CD4-positive, alpha-beta T cell treated with Interleukin-4 for 1 hour (primary cell): ENCODE measurements around the gene DCAF15.

Experiments used
- DNase-seq, 2 donors: peaks; one replicate each; pipeline ENCODE4 v3.0.0-alpha.2; 2020 to 2022

The DCAF15 gene

GRCh38 chr19:13978351-13979243 is 26.3 kb downstream of the DCAF15 start:
- peak; percentile 46 to 55 for DNase-seq

GRCh38 chr19:13979244-13979615 is 26.9 kb downstream of the DCAF15 start:
- no peak for DNase-seq

- no peak for DNase-seq
Observed at GRCh38 chr19:13979686-13980085, 27.4 kb downstream of the DCAF15 start.

DNA sequence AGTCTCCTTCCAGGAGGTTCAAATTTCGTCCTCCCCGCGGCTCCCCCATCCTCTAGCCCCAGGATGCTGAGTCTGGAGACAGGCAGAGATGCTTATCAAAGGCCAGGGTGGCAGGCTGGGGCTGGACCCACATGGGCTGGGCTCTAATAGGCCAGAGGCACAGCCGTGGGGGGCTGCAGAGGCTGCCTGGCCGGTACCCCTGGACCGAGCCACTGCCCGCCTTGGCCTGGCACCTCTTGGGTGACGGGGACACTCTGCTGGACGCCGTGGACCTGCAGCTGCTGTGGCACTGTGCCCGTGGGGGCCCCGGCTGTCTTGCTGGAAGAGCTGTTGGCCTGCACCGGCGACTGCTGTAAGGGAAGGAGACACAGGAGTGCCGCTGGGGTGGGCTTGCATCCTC is 28.0 kb downstream of the DCAF15 start:
- DNase-seq, result no peak

DNA sequence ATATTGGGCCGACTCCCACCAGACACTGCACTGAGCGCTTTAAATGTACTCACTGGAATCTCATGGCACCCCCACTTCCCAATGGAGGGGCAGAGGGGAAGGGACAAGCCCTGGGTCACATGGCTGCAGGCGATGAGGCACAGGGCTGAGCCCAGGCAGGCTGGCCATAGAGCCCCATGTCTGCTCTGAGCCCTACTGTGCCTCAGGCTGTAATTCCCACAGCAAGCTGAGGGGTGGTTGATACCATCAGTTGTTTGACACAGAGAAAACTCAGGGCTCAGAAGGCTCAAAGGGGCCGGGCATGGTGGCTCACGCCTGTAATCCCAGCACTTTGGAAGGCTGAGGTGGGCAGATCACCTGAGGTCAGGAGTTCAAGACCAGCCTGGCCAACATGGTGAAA is 28.7 kb downstream of the DCAF15 start:
- no peak for DNase-seq

- DNase-seq, result no peak
Observed at GRCh38 chr19:13981467-13981866, 29.2 kb downstream of the DCAF15 start.

DNA sequence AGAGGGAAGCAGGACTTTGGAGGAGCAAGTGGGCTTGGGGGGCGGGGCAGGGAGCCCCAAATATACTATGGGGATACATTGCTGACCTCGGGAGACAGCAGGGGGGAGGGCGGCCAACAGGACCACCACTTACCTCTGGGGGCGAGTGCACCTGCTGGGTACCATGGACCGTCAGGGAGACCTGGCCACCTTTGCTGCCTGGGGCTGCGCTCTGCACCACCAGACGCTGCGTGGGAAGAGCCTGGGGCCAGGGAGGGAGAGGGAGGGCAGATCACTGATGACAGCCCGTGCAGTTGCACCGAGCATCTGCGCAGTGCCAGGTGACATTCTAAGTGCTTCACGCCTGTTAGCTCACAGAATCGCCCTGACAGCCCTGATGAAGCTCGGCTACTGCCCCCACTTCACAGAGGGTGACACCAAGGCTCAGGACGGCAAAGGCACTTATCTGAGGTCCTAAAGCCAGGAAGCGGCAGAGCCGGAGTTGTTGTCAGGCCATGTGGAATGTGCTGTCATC is 29.7 kb downstream of the DCAF15 start:
- DNase-seq, result no peak

GRCh38 chr19:13982773-13983172 is 30.5 kb downstream of the DCAF15 start:
- no peak for DNase-seq

GRCh38 chr19:13983213-13983889 is 31.0 kb downstream of the DCAF15 start:
- DNase-seq, result peak; percentile 33 to 43

DNA sequence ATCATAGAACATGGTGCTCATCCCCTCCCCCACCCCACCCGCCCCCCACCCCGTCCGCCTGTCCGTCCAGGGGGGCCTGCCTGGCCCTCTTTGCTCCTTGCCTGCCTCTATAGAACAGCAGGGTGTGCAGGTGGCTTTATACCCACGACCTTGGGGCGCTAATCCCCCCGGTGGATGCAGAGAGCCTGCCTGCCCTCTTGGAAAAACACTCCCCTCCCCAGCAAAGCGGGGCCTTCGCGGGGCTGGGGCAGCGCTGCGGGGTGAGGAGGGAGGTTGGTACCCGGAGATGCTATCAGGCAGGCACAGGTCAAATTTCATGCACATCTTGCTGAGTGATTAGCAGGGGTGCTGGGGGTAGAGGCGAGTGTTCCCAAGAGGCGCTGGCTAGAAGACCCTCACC is 31.9 kb downstream of the DCAF15 start:
- no peak for DNase-seq

DNA sequence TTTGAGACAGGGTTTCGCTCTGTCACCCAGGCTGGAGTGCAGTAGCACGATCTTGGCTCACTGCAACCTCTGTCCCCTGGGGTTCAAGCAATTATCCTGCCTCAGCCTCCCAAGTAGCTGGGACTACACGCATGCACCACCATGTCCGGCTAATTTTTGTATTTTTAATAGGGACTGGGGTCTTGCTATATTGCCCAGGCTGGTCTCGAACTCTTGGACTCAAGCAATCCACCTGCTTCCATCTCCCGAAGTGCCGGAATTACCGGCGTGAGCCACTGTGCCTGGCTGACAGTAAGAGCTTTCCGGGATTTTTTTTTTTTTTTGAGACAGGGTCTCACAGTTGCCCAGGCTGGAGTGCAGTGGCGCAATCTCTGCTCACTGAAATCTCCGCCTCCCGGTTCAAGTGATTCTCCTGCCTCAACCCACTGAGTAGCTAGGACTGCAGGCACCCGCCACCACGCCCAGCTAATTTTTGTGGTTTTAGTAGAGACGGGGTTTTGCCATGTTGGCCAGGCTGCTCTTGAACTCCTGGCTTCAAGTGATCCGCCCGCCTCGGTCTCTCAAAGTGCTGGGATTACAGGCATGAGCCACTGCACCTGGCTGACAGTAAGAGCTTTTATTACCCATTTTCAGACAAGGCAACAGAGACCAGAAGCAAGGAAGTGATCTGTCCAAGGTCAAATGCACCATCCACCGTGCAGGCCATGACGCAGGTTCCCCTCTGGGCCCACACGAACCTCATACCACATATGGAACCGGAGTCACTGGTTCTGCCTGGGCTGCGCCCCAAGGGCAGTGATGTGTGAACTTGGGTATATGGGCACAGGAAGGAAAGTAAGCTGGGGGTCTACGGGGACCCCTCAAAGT is 32.8 kb downstream of the DCAF15 start:
- peak; percentile 38 to 62 for DNase-seq

DNA sequence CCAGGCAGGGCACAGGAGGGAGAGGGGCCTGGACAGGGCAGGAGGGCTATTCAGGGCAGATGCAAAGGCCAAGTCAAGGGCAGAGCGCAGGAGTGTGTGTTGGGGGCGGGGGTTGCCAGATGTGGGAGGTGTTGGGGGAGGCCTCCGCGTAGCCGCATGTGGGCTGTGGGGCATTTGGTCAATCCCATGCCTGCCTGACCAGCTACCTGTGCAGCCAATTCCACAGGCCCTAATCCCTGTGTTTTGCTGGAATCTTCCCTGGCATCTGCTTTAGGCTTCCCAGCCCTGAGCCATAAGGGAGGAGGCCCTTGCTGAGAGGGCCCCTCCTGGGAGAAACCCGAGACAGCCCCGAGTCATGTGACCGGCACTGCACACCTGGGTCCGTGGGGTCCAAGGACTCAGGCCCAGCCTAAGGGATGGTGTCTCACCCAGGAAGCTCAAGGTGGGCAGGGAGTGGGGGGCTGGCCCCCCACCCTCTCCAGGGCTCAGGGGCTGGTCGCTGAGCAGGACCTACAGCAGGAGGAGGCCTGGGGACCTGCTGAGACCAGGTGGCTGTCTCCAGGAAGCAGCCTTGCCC is 33.5 kb downstream of the DCAF15 start:
- DNase-seq, result no peak

DNA sequence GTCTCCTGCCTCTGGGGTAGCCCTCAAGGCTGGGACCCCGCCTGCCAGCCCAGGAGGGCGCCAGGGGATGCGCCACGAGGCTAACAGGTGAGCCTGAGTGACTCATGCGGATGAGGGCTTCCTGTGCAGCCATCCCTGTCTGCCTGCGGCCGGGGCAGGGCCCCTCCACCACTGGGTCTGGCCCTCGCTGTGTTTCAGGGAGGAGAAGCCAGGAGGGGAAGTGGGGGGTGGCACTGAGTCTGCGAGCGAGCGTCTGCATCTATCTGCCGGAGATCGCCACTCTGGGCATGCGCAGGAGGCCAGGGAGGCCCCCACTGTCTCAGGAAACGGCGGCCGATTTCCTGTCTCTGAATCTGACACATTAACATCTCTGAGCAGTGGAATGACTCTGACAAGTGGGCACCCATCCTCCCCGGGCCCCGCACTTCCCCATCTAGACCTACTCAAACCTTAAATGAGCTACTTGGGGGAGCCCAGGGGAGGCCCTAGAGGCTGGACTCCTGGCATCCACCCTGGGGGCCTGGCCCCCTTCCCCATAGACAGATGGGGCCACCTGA is 34.1 kb downstream of the DCAF15 start:
- peak; percentile 98 to 99 for DNase-seq

- DNase-seq, result peak in 1 of 2 donors; percentile 32
Observed at GRCh38 chr19:13987101-13987890, 35.0 kb downstream of the DCAF15 start.

GRCh38 chr19:13989487-13989886 is 37.2 kb downstream of the DCAF15 start:
- no peak for DNase-seq

DNA sequence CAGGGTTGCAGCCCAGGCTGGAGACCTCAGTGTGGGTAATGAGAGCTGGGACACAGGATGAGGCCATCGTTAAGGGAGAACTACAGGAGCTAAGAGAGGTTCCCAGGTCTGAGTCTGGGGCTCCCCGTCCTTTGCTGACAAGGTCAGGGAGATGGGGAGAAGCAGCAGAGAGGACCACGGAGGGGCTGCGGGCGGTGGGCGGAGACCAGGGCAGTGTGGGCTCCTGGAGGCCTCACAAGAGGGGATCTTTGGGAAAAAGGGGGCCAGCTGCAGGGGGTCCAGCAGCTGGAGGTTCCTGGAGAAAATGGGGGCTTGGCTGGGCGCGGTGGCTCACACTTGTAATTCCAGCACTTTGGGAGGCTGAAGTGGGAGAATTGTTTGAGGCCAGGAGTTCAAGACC is 37.8 kb downstream of the DCAF15 start:
- DNase-seq, result no peak

DNA sequence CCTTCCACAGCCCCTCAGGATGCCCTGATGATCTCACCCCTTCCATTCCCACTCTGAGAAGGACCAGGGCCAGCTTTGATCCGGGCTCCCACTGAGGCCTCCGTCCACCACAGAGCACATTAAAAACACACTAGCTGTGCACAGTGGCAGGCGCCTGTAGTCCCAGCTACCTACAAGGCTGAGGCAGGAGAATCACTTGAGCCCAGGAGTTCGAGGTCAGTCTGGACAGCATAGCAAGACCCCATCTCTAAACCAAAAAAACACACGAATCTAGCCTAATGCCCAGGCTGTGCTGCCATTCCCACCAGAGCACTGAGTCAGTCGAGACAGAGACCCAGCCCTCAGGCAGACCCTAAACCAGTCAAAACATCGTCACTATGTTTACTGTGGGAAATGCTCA is 39.7 kb downstream of the DCAF15 start:
- no peak for DNase-seq

DNA sequence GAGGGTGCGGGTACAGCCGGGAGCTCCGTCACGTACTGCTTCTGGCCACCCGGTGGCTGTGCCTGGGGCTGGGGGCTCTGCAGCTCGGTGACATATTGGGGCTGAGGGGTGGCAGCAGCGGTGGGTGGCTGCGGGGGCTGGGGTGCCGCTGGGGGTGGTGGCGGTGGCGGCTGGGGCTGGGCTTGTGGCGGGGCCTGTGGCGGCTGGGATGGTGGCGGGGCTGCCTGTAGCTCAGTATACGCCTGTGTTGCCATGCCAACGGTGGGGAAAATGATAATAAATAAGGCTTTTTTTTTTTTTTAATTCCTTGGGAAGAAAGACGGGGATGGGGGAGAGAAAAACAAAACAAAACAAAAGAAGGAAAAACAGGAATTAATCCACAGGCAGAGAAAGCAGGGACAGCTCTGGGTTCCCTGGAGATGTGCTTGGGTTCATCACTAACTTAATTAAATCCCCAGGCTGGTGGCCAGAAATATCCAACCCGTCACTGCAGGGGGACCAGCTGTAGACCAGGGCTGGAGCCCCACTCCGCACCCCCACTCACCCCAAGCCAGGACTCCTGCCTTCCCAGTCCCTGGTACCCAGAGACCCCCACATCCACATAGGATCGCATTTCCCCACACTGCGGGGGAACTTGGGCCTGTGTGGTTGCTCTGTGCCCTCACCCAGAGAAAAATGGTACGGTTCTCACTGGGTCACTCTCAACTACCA is 41.4 kb downstream of the DCAF15 start:
- no peak for DNase-seq

DNA sequence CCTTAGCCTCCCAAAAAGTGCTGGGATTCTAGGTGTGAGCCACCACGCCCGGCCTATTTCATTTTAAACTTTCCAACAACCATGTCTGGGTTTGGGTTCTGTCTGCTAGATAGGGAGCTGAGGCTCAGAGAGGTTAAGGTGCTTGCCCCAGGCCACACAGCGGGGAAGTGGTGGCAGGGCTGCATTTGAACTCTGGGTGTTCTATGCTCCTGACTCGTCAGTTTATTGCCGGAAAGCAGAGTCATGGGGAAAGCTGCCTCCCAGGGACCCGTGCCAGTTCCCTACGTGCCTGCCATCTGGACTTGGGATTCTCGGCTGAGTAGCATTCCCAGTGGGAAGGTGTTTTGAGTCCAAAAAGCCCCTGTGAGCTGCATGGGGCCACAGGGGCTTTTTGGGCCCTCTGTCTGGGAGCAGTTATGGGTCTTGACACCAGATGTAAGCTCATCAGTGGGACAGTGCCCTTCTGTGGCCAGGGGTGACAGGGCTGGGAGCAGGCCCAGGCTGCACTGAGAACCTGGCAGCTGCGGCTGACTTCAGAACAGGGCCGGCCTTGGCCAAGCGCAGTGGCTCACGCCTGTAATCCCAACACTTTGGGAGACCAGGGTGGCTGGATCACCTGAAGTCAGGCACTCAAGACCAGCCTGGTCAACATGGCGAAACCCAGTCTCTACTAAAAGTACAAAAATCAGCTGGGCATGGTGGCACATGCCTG is 42.9 kb downstream of the DCAF15 start:
- no peak for DNase-seq
